Neural cell (in vitro differentiated cells): Measurements from ENCODE around the gene RUBCNL. TPM values are rescaled to one million over a fixed set of nuclear protein-coding genes. Genes with fewer than 3 reads are reported as not detected.
"Not testable (repeated sequence)": the region's sequence is repeated elsewhere in the genome, so short reads cannot be mapped to it uniquely, and the experiment has no call there.

Experiments
- H2AFZ ChIP-seq: fragments of 200-600, 300-800 bp; sonication (generic), shearing (Covaris generic); 2 replicates; pipeline ENCODE4 v1.6.0; 2014; ENCODE audit warnings: low read depth, mild to moderate bottlenecking, antibody characterized with exemption, low read length, moderate library complexity
- H3F3A ChIP-seq: fragments of 200-600 bp; shearing (Covaris generic); 2 replicates; pipeline ENCODE4 v1.6.1; 2016; ENCODE audit warnings: mild to moderate bottlenecking, moderate library complexity, mixed read lengths, antibody characterized with exemption, low read length; ENCODE audit not compliant: insufficient read depth, poor library complexity, severe bottlenecking
- H3K27ac ChIP-seq: fragments of 200-600, 300-800 bp; sonication (generic), shearing (Covaris generic); 2 replicates; pipeline ENCODE4 v1.5.1; 2014; ENCODE audit warnings: mild to moderate bottlenecking, low read length, moderate library complexity
- H3K27me3 ChIP-seq: fragments of 300-800, 200-600 bp; sonication (generic), shearing (Covaris generic); 2 replicates; pipeline ENCODE4 v1.6.0; 2014; ENCODE audit warnings: mild to moderate bottlenecking, low read depth, low read length, moderate library complexity; ENCODE audit not compliant: insufficient read depth
- H3K36me3 ChIP-seq: fragments of 300-800, 200-600 bp; sonication (generic), shearing (Covaris generic); 2 replicates; pipeline ENCODE4 v1.5.1; 2014; ENCODE audit warnings: mild to moderate bottlenecking, antibody characterized with exemption, low read length, moderate library complexity; ENCODE audit not compliant: insufficient read depth
- H3K4me2 ChIP-seq: fragments of 300-800, 200-600 bp; sonication (generic), shearing (Covaris generic); 2 replicates; pipeline ENCODE4 v1.6.0; 2014; ENCODE audit warnings: mild to moderate bottlenecking, low read length
- H3K4me3 ChIP-seq: fragments of 300-800, 200-600 bp; sonication (generic), shearing (Covaris generic); 2 replicates; pipeline ENCODE4 v1.5.1; 2014; ENCODE audit warnings: mild to moderate bottlenecking, low read length, moderate library complexity
- H3K79me2 ChIP-seq: fragments of 200-600 bp; shearing (Covaris generic); replicated peaks from 2 replicates; pipeline ENCODE4 v1.6.0; 2014; ENCODE audit warnings: mild to moderate bottlenecking, low read length, moderate library complexity; ENCODE audit not compliant: insufficient read depth
- H3K9ac ChIP-seq: fragments of 300-800, 200-600 bp; sonication (generic), shearing (Covaris generic); 2 replicates; pipeline ENCODE4 v1.6.1; 2016; ENCODE audit warnings: mild to moderate bottlenecking, low read length, mixed read lengths
- H3K9me2 ChIP-seq: fragments of 200-600 bp; shearing (Covaris generic); 2 replicates; pipeline ENCODE4 v1.6.1; 2016; ENCODE audit warnings: mild to moderate bottlenecking, low read length, mixed read lengths; ENCODE audit not compliant: insufficient read depth
- H3K9me3 ChIP-seq: fragments of 200-600, 300-800 bp; sonication (generic), shearing (Covaris generic); 2 replicates; pipeline ENCODE4 v1.6.1; 2016; ENCODE audit warnings: mild to moderate bottlenecking, mixed run types, low read length, moderate library complexity, mixed read lengths
- H4K20me1 ChIP-seq: fragments of 200-600 bp; shearing (Covaris generic); 2 replicates; pipeline ENCODE4 v1.6.1; 2016; ENCODE audit warnings: mild to moderate bottlenecking, mixed run types; ENCODE audit not compliant: insufficient read depth
- CTCF ChIP-seq: fragments of 450-650 bp; IDR thresholded peaks from 2 replicates; pipeline ENCODE4 v1.5.1; 2014; ENCODE audit warnings: antibody characterized with exemption, mild to moderate bottlenecking, moderate library complexity; ENCODE audit not compliant: poor library complexity, severe bottlenecking
- EP300 ChIP-seq: fragments of 450-650 bp; conservative IDR thresholded peaks from 2 replicates; pipeline ENCODE4 v1.6.1; 2014; ENCODE audit warnings: antibody characterized with exemption, mild to moderate bottlenecking, moderate library complexity; ENCODE audit not compliant: poor library complexity, severe bottlenecking
- EZH2 ChIP-seq: fragments of 200-600, 300-800 bp; shearing (Covaris generic), sonication (generic); IDR thresholded peaks from 2 replicates; pipeline ENCODE4 v1.6.1; 2014; ENCODE audit warnings: antibody characterized with exemption, low read length, borderline replicate concordance, mild to moderate bottlenecking; ENCODE audit not compliant: insufficient read depth, poor library complexity, severe bottlenecking
- MXI1 ChIP-seq: fragments of 450-650 bp; conservative IDR thresholded peaks from 2 replicates; pipeline ENCODE4 v1.6.1; 2014; ENCODE audit warnings: antibody characterized with exemption, mild to moderate bottlenecking; ENCODE audit not compliant: poor library complexity, severe bottlenecking
- POLR2AphosphoS5 ChIP-seq: IDR thresholded peaks from 2 replicates; pipeline ENCODE4 v1.6.1; 2012
- RAD21 ChIP-seq: fragments of 450-650 bp; conservative IDR thresholded peaks from 2 replicates; pipeline ENCODE4 v1.6.1; 2014; ENCODE audit warnings: antibody characterized with exemption, mild to moderate bottlenecking, moderate library complexity
- REST ChIP-seq: IDR thresholded peaks from 2 replicates; pipeline ENCODE4 v1.6.1; 2012; ENCODE audit warnings: borderline replicate concordance
- SMC3 ChIP-seq: fragments of 450-650 bp; conservative IDR thresholded peaks from 2 replicates; pipeline ENCODE4 v1.6.1; 2014; ENCODE audit warnings: antibody characterized with exemption, mild to moderate bottlenecking, moderate library complexity; ENCODE audit not compliant: poor library complexity
- TAF1 ChIP-seq: IDR thresholded peaks from 2 replicates; pipeline ENCODE4 v1.6.1; 2012; ENCODE audit warnings: low read depth
- polyA minus RNA-seq: library from RNA; depleted of rRNA, polyadenylated mRNA; stranded (reverse); fragments of >200 nt; gene quantifications from 2 replicates; pipeline ENCODE4 v1.2.3, GENCODE V29; 2014
- polyA plus RNA-seq: library from polyadenylated mRNA; depleted of rRNA; stranded (reverse); fragments of >200 nt; gene quantifications from 2 replicates; pipeline ENCODE4 v1.2.3, GENCODE V29; 2014

RUBCNL gene
- polyA plus RNA-seq: 0.48 TPM in 1 of 2 replicates, not detected in the other
- 1.0 and 1.2 TPM in 2 replicates for polyA minus RNA-seq

- H2AFZ ChIP-seq: peak within 1 kb of the TSS; percentile 52
- no peaks in the 10 kb centered on the region for H4K20me1 ChIP-seq
- TF ChIP-seq REST: no peak
- TF ChIP-seq EZH2: no peak
- TF ChIP-seq TAF1: no peak
- peak; percentile 28 for TF ChIP-seq EP300
- peak; percentile 12 for TF ChIP-seq SMC3
- peak; percentile 20 for TF ChIP-seq MXI1
- no peak for TF ChIP-seq CTCF
- no peak for TF ChIP-seq RAD21
- no peak for TF ChIP-seq POLR2AphosphoS5
- H3K9me2 ChIP-seq: no peaks in the 10 kb centered on the region
- no peaks in the 10 kb centered on the region for H3K79me2 ChIP-seq
- peak within 1 kb of the TSS; percentile 82 for H3K4me3 ChIP-seq
- H3K9me3 ChIP-seq: no peaks in the 10 kb centered on the region
- H3K27me3 ChIP-seq: peaks cover 48% of the 10 kb centered on the region
- no peak within 1 kb of the TSS for H3K27ac ChIP-seq
- H3F3A ChIP-seq: no peaks in the 10 kb centered on the region
- H3K9ac ChIP-seq: peak within 1 kb of the TSS; percentile 48
- peak within 1 kb of the TSS; percentile 65 for H3K4me2 ChIP-seq
- H3K36me3 ChIP-seq: no peaks in the 10 kb centered on the region
Observed at GRCh38 chr13:46387064-46387851, at the start of gene RUBCNL. Gene RUBCNL, minus strand, starts transcription at chr13:46387252. Its CDS starts 14,777 bp downstream, at chr13:46372475.

GRCh38 chr13:46429558-46429957 is 42.5 kb upstream of the RUBCNL start:
- not testable (repeated sequence) for H3F3A ChIP-seq, H3K27ac ChIP-seq, H2AFZ ChIP-seq, H3K9me3 ChIP-seq, H3K79me2 ChIP-seq, H3K9me2 ChIP-seq, H3K4me2 ChIP-seq, H4K20me1 ChIP-seq, H3K36me3 ChIP-seq, H3K9ac ChIP-seq, H3K27me3 ChIP-seq, H3K4me3 ChIP-seq
